ENCODE data around the gene ADIPOQ.
"Not testable (repeated sequence)": the region's sequence is repeated elsewhere in the genome, so short reads cannot be mapped to it uniquely, and the experiment has no call there.

DNA sequence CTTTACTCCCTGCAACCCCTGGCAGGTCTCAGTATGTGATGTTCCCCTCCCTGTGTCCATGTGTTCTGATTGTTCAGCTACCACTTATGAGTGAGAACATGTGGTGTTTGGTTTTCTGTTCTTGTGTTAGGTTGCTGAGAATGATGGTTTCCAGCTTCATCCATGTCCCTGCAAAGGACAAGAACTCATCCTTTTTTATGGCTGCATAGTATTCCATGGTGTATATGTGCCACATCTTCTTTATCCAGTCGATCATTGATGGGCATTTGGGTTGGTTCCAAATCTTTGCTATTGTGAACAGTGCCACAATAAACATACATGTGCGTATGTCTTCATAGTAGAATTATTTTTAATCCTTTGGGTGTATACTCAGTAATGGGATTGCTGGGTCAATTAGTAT is 61.2 kb downstream of the ADIPOQ start:
- TF ChIP-seq EP300, POLR2A, POLR2AphosphoS5 (IDR thresholded peaks at IDR 0.05): not testable (repeated sequence)
- TF ChIP-seq, protein P1, sequence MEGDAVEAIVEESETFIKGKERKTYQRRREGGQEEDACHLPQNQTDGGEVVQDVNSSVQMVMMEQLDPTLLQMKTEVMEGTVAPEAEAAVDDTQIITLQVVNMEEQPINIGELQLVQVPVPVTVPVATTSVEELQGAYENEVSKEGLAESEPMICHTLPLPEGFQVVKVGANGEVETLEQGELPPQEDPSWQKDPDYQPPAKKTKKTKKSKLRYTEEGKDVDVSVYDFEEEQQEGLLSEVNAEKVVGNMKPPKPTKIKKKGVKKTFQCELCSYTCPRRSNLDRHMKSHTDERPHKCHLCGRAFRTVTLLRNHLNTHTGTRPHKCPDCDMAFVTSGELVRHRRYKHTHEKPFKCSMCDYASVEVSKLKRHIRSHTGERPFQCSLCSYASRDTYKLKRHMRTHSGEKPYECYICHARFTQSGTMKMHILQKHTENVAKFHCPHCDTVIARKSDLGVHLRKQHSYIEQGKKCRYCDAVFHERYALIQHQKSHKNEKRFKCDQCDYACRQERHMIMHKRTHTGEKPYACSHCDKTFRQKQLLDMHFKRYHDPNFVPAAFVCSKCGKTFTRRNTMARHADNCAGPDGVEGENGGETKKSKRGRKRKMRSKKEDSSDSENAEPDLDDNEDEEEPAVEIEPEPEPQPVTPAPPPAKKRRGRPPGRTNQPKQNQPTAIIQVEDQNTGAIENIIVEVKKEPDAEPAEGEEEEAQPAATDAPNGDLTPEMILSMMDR (IDR thresholded peaks at IDR 0.05), result not testable (repeated sequence)

All from stomach (tissue), 4 donors.